ENCODE data around the gene CBX6.

Gene CBX6

DNA sequence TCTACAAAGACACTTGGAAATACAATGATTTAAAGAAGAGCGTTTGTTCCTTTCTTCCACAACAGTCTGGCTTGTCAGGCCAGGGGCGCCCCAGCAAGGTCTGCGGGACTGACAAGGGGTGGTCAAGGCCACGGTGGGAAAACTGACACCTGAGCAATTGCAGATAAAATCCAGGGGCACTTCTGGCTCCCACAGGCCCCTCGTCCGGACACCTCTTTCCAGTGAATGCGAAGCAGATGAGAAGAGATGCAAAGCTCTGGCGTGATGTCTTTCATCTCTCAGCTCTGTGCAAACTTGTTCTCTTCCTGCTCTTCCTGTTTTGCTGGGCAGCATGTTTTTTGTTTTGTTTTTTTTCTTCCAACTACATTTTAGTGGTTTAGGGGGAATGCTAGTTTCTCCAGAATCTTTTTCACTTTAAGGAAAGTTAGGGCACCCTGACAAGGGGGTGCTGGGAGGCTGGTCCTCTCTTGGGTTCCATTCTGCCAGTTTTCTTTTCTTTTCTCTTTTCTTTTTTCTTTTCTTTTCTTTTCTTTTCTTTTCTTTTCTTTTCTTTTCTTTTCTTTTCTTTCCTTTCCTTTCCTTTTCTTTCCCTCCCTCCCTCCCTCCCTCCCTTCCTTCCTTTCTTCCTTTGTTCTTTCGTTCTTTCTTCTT is 11.1 kb upstream of the CBX6 start:
- no peak for TF ChIP-seq CTCF (IDR thresholded peaks at IDR 0.05; ENCODE audit: low read depth, low read length, missing control alignments)
- DNase-seq (ENCODE audit: extremely low read depth, low read depth): no peak
- H3K4me3 ChIP-seq (replicated peaks; ENCODE audit: low read depth, low read length): no peak overlapping the region

DNA sequence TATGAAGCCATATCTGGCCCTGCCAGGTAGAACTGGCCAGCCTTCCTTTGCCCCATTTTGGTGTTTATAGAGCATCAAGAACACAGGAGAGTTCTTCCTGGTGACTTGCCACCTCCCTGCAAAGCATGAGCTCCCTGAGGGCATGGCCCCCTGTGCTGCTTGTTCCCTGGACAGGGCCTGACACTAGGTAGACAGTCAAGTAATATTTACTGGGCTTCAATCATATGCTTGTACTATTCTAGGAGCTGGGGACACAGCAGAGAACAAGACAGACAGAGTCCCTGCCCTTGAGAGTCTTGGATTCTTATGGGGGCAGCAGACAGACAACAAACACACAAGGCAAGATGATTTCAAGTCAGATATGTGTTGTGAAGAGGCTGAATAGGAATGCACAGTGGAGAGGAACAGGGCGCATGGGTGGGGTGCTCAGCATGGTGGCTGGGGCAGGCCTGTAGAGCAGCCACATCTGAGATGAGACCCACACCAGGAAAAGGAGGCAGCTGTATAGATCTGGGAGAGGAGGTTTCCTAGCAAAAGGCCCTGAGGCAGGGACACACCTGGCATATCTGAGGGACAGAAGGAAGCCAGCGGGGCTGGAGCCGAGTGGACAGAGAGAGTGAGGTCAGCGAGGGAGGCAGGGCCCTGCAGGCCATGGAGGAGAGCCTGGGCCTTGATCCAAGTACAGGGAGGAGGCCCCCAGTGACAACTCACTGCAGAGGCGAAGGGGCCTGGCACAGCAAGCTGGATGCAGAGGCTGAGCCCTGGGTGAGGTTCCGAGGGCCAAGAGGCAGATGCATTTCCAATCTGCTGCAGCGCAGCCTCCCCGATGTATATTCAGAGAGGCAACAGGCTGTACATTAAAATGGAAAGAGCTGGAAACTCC is 10.2 kb upstream of the CBX6 start:
- TF ChIP-seq CTCF (IDR thresholded peaks at IDR 0.05; ENCODE audit: low read depth, low read length, missing control alignments): no peak
- no peak for DNase-seq (ENCODE audit: extremely low read depth, low read depth)
- H3K4me3 ChIP-seq (replicated peaks; ENCODE audit: low read depth, low read length): no peak overlapping the region

DNA sequence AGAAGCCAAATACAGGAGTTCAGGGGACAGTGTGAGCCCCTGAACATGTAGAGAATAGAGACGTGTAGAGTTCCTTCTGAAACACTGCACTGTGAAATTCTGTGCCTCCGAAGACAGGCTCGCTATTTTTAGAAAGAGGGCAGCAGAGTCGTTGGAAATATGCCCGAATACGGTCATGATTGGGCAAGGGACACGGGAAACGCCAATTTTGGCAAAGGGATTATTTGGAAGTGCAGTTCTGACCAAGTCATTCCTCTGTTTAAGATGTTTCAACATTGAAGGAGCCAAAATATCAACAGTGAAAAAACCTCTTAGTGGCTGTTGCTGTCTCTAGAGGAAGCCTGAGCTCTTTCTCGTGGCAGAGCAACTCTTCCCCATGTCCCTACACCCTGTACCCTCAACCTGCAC is 9.5 kb upstream of the CBX6 start:
- H3K4me3 ChIP-seq (replicated peaks; ENCODE audit: low read depth, low read length): no peak overlapping the region
- no peak for TF ChIP-seq CTCF (IDR thresholded peaks at IDR 0.05; ENCODE audit: low read depth, low read length, missing control alignments)
- DNase-seq (ENCODE audit: extremely low read depth, low read depth): no peak

- no peak for DNase-seq (ENCODE audit: extremely low read depth, low read depth)
- no peak overlapping the region for H3K4me3 ChIP-seq (replicated peaks; ENCODE audit: low read depth, low read length)
- TF ChIP-seq CTCF (IDR thresholded peaks at IDR 0.05; ENCODE audit: low read depth, low read length, missing control alignments): no peak
Measured at GRCh38 chr22:38879961-38880360, 7.9 kb upstream of the CBX6 start.

GRCh38 chr22:38879108-38879729 is 7.2 kb upstream of the CBX6 start:
- TF ChIP-seq CTCF (IDR thresholded peaks at IDR 0.05; ENCODE audit: low read depth, low read length, missing control alignments): no peak
- no peak for DNase-seq (ENCODE audit: extremely low read depth, low read depth)
- H3K4me3 ChIP-seq (replicated peaks; ENCODE audit: low read depth, low read length): no peak overlapping the region

GRCh38 chr22:38878001-38878400 is 6.0 kb upstream of the CBX6 start:
- no peak overlapping the region for H3K4me3 ChIP-seq (replicated peaks; ENCODE audit: low read depth, low read length)
- no peak for TF ChIP-seq CTCF (IDR thresholded peaks at IDR 0.05; ENCODE audit: low read depth, low read length, missing control alignments)
- no peak for DNase-seq (ENCODE audit: extremely low read depth, low read depth)

Measured in HFF-Myc (cell line).